Astrocyte (in vitro differentiated cells and primary cell): Measurements from ENCODE around the gene ATP6V1E1. TPM values are rescaled to one million over a fixed set of nuclear protein-coding genes. Genes with fewer than 3 reads are reported as not detected.

Experiments used
- DNase-seq: peaks from one replicate; pipeline ENCODE4 v3.0.0-alpha.2; 2010; ENCODE audit warnings: low read depth
- FAIRE-seq: peaks from 2 replicates; lab custom pipeline; 2011; peaks lifted over from hg19 to GRCh38; lab: Jason Lieb, UNC
- H2AFZ ChIP-seq: 2 replicates; pipeline ENCODE4 v1.6.0; 2012; ENCODE audit warnings: low read depth, low read length, inconsistent platforms
- H3K27ac ChIP-seq: 2 replicates; pipeline ENCODE4 v1.5.1; 2011; ENCODE audit warnings: low read depth, low read length, inconsistent platforms
- H3K27me3 ChIP-seq: 2 replicates; pipeline ENCODE4 v1.6.0; 2011; ENCODE audit warnings: low read length, inconsistent platforms; ENCODE audit not compliant: insufficient read depth
- H3K36me3 ChIP-seq: 2 replicates; pipeline ENCODE4 v1.5.1; 2011; ENCODE audit warnings: low read length, inconsistent platforms; ENCODE audit not compliant: insufficient read depth
- H3K4me1 ChIP-seq: 2 replicates; pipeline ENCODE4 v1.5.1; 2011; ENCODE audit warnings: low read length, inconsistent platforms; ENCODE audit not compliant: insufficient read depth
- H3K4me2 ChIP-seq: 2 replicates; pipeline ENCODE4 v1.6.0; 2012; ENCODE audit warnings: low read length, inconsistent platforms
- H3K4me3 ChIP-seq: 2 replicates; pipeline ENCODE4 v1.5.1; 2011; ENCODE audit warnings: low read depth, mild to moderate bottlenecking, low read length, inconsistent platforms; ENCODE audit not compliant: insufficient read depth
- H3K79me2 ChIP-seq: 2 replicates; pipeline ENCODE4 v1.6.0; 2012; ENCODE audit warnings: mild to moderate bottlenecking, low read length, inconsistent platforms; ENCODE audit not compliant: insufficient read depth
- H3K9ac ChIP-seq: 2 replicates; pipeline ENCODE4 v1.6.0; 2012; ENCODE audit warnings: mild to moderate bottlenecking, low read length, inconsistent platforms
- H3K9me3 ChIP-seq: 2 replicates; pipeline ENCODE4 v1.5.1; 2012; ENCODE audit warnings: low read depth, mild to moderate bottlenecking, low read length, inconsistent platforms; ENCODE audit not compliant: insufficient read depth
- H4K20me1 ChIP-seq: 2 replicates; pipeline ENCODE4 v1.6.0; 2012; ENCODE audit warnings: low read length, inconsistent platforms; ENCODE audit not compliant: insufficient read depth
- H3K27ac Mint-ChIP-seq: one replicate; pipeline ENCODE4 v1.8.0; 2021; ENCODE audit warnings: mild to moderate bottlenecking, mixed read lengths; ENCODE audit not compliant: unreplicated experiment
- H3K27me3 Mint-ChIP-seq: one replicate; pipeline ENCODE4 v1.8.0; 2021; ENCODE audit warnings: low read depth, mixed read lengths; ENCODE audit not compliant: unreplicated experiment
- H3K36me3 Mint-ChIP-seq: one replicate; pipeline ENCODE4 v1.8.0; 2021; ENCODE audit warnings: low read depth, mixed read lengths; ENCODE audit not compliant: unreplicated experiment
- H3K4me1 Mint-ChIP-seq: one replicate; pipeline ENCODE4 v1.8.0; 2021; ENCODE audit warnings: low read depth, mixed read lengths; ENCODE audit not compliant: unreplicated experiment
- H3K4me3 Mint-ChIP-seq: one replicate; pipeline ENCODE4 v1.8.0; 2021; ENCODE audit warnings: mild to moderate bottlenecking, moderate library complexity, mixed read lengths; ENCODE audit not compliant: unreplicated experiment
- H3K9me3 Mint-ChIP-seq: one replicate; pipeline ENCODE4 v1.8.0; 2021; ENCODE audit warnings: mild to moderate bottlenecking, mixed read lengths; ENCODE audit not compliant: unreplicated experiment
- EZH2 ChIP-seq: IDR thresholded peaks from 2 replicates; pipeline ENCODE4 v1.6.1; 2012; ENCODE audit warnings: mild to moderate bottlenecking, low read length, inconsistent platforms; ENCODE audit not compliant: insufficient read depth
- total RNA-seq: library from RNA; stranded (reverse); gene quantifications from 2 replicates; pipeline ENCODE4 v1.2.1, GENCODE V29; 2021
- TF ChIP-seq, protein P1 (sequence below): IDR thresholded peaks from 2 replicates; pipeline ENCODE4 v1.5.1; 2011; ENCODE audit warnings: low read depth, mild to moderate bottlenecking, inconsistent platforms, low read length, moderate library complexity; ENCODE audit not compliant: insufficient read depth

ATP6V1E1 gene
- total RNA-seq, 1 donor from 2014 or later: 160 TPM

- Mint-ChIP-seq H3K9me3 (no peaks in the 10 kb centered on the region), H3K27ac (no peak overlapping the region), H3K4me1 (no peaks in the 10 kb centered on the region), H3K4me3 (no peak overlapping the region), H3K36me3 (peaks cover 2% of the 10 kb centered on the region), H3K27me3 (peaks cover 8% of the 10 kb centered on the region)
- no peaks in the 10 kb centered on the region for H3K79me2 ChIP-seq
- H3K27me3 ChIP-seq: no peaks in the 10 kb centered on the region
- FAIRE-seq: no peak
- no peaks in the 10 kb centered on the region for H4K20me1 ChIP-seq
- H3K36me3 ChIP-seq: no peaks in the 10 kb centered on the region
- peak; percentile 20 for DNase-seq
- H3K4me2 ChIP-seq: no peak overlapping the region
- H2AFZ ChIP-seq: peak overlapping the region; percentile 26
- H3K9ac ChIP-seq: no peak overlapping the region
- TF ChIP-seq, protein P1, sequence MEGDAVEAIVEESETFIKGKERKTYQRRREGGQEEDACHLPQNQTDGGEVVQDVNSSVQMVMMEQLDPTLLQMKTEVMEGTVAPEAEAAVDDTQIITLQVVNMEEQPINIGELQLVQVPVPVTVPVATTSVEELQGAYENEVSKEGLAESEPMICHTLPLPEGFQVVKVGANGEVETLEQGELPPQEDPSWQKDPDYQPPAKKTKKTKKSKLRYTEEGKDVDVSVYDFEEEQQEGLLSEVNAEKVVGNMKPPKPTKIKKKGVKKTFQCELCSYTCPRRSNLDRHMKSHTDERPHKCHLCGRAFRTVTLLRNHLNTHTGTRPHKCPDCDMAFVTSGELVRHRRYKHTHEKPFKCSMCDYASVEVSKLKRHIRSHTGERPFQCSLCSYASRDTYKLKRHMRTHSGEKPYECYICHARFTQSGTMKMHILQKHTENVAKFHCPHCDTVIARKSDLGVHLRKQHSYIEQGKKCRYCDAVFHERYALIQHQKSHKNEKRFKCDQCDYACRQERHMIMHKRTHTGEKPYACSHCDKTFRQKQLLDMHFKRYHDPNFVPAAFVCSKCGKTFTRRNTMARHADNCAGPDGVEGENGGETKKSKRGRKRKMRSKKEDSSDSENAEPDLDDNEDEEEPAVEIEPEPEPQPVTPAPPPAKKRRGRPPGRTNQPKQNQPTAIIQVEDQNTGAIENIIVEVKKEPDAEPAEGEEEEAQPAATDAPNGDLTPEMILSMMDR: no peak
- TF ChIP-seq EZH2: no peak
- H3K27ac ChIP-seq: no peak overlapping the region
- H3K4me1 ChIP-seq: peaks cover 12% of the 10 kb centered on the region
- no peak overlapping the region for H3K4me3 ChIP-seq
- no peaks in the 10 kb centered on the region for H3K9me3 ChIP-seq
Observed at GRCh38 chr22:17580441-17581031, 48.0 kb downstream of the ATP6V1E1 start.

DNA sequence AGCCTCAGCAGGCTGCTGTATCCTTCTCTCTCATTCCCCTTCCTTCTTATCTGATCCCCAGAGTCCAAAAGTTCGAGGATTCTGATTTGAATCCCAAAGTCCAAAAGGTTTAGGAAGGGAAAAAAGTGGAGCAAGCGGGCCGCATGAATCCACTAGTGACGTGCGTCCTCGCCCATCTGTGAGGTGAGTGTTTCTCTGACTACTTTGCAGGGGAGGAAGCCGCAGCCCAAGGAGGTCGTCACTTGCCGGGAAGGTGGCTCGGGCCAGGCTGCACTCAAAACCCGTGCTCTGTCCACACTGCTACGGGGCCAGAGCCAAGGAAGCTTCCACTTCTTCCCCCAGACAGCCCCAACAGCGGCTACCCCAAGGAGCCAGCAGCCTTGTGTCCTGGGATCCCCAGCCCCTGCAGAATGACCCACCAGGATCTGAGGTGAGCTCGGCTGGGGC is 49.0 kb downstream of the ATP6V1E1 start:
- FAIRE-seq (no peak), DNase-seq (no peak)
- no peak overlapping the region for H2AFZ ChIP-seq
- TF ChIP-seq, protein P1: no peak
- TF ChIP-seq EZH2: no peak
- H3K9me3 ChIP-seq: no peaks in the 10 kb centered on the region
- no peaks in the 10 kb centered on the region for H3K36me3 ChIP-seq
- H3K4me1 ChIP-seq: peaks cover 12% of the 10 kb centered on the region
- no peak overlapping the region for H3K27ac ChIP-seq
- Mint-ChIP-seq H3K4me3 (no peak overlapping the region), H3K9me3 (no peaks in the 10 kb centered on the region), H3K4me1 (no peaks in the 10 kb centered on the region), H3K27me3 (peaks cover 8% of the 10 kb centered on the region), H3K27ac (peak overlapping the region; percentile 84), H3K36me3 (peaks cover 2% of the 10 kb centered on the region)
- H3K4me3 ChIP-seq: no peak overlapping the region
- H3K9ac ChIP-seq: no peak overlapping the region
- no peaks in the 10 kb centered on the region for H3K79me2 ChIP-seq
- H3K4me2 ChIP-seq: no peak overlapping the region
- no peaks in the 10 kb centered on the region for H4K20me1 ChIP-seq
- no peaks in the 10 kb centered on the region for H3K27me3 ChIP-seq

- FAIRE-seq: no peak
- peaks cover 2% of the 10 kb centered on the region for H3K36me3 Mint-ChIP-seq
- no peak for TF ChIP-seq EZH2
- TF ChIP-seq, protein P1: no peak
Observed at GRCh38 chr22:17578136-17578754, 50.3 kb downstream of the ATP6V1E1 start.

More at GRCh38 chr22:17578136-17578754, 50.3 kb downstream of the ATP6V1E1 start:
- Histone ChIP-seq H4K20me1 (no peaks in the 10 kb centered on the region), H3K4me2 (no peak overlapping the region), H3K9me3 (no peaks in the 10 kb centered on the region), H3K4me1 (peaks cover 12% of the 10 kb centered on the region), H3K9ac (no peak overlapping the region), H3K27me3 (no peaks in the 10 kb centered on the region), H2AFZ (no peak overlapping the region), H3K27ac (peak overlapping the region; percentile 12), H3K4me3 (no peak overlapping the region), H3K79me2 (no peaks in the 10 kb centered on the region), H3K36me3 (no peaks in the 10 kb centered on the region)
- DNase-seq: peak; percentile 48
- Mint-ChIP-seq H3K27ac (no peak overlapping the region), H3K9me3 (no peaks in the 10 kb centered on the region), H3K27me3 (peaks cover 10% of the 10 kb centered on the region), H3K4me1 (no peaks in the 10 kb centered on the region), H3K4me3 (no peak overlapping the region)
